Mesenteric fat pad (tissue), 1 donor: ENCODE measurements around the gene RPS15. TPM values are rescaled to one million over a fixed set of nuclear protein-coding genes. Genes with fewer than 3 reads are reported as not detected.
"Not testable (repeated sequence)": the region's sequence is repeated elsewhere in the genome, so short reads cannot be mapped to it uniquely, and the experiment has no call there.

Experiments
- DNase-seq: peaks from one replicate; pipeline ENCODE4 v3.0.0-alpha.2; 2020; ENCODE audit warnings: low spot score
- total RNA-seq: library from RNA; stranded (reverse); fragmentation: NEBNext Ultra II Directional; extraction: Animal tissue kit (Norgen Biotek cat#: 25700); gene quantifications from one replicate; pipeline ENCODE4 v1.2.1, GENCODE V29; 2021
- donor health status: DM: yes; HTN: yes; CAD: no.

The RPS15 gene
- total RNA-seq, 1 donor from 2014 or later = 909 TPM

DNA sequence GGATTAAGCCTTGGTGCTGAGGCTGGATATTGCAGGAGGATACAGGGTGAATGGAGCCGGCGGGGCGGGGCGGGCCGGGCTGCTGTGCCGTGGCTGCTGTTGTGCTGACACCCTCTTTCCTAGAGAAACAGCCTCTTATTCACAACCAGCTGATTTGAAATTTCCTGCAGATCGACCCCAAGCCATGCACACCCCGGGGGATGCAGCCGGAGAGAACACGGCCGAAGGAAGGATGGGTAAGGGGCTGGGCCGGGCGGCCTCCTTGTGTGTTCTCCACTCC is 19.8 kb upstream of the RPS15 start:
- DNase-seq = no peak

DNA sequence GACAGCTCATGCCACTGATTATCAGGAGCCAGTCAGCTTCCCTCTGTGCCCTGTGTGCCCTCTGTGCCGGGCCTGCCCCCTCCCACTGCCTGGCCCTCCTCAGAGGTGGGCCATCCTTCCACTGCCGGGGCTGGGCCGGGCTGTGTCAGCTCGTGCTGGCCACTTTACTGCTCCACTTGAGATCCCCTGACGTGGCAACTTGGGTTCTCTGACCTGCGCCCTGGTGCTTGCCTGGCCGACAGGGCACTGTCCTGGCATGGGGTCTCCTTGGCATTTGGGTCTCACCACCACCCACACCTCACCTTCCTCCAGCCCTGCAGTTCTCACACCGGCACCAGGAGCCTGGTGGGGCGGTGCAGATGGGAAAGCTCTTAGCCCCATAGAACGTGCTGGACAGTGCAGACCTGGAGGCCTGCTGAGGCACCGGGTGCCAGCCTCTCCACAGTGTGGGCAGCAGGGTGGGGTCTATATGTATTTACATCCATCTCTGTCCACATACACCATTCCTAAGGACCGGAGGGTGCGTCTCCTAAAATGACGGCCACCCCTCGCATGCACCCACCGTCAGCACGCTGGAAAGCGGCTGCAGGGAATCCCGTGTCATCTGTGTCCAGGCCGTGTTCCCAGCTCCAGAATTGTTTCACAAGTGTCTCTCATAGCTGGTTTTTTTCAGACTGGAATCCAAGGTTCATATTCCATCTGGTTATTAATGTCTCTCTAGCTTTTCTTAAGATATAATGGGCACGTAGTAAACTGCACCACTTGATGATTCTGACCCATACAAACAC is 19.1 kb upstream of the RPS15 start:
- DNase-seq = no peak

DNA sequence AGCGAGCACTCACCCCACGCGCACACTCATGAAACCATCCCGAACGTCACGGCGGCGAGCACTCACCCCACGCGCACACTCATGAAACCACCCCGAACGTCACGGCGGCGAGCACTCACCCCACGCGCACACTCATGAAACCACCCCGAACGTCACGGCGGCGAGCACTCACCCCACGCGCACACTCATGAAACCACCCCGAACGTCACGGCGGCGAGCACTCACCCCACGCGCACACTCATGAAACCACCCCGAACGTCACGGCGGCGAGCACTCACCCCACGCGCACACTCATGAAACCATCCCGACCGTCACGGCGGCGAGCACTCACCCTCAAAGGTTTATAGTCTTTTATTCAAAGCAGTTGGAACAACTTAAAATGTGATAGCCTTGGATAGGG is 18.1 kb upstream of the RPS15 start:
- not testable (repeated sequence) for DNase-seq

DNA sequence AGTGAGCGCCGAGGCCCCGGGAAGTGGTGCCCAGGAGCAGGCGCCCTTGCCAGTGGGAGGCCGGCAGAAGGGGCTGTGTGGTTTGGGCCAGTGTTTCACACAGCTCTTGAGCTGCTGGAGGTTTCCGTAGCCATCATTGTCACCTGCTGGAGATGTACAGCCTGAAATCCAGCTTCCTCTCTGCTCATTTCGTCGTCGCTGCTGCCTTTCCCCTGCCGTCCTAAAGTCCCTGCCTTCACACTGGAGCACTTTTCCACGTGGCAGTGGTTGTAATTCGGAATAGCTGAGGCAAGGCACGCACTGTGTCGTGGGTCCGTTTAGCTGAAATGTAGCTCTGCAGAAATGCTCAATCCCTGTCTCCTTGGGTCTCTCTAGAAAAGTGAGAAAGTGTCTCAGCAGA is 17.6 kb upstream of the RPS15 start:
- DNase-seq = no peak

DNA sequence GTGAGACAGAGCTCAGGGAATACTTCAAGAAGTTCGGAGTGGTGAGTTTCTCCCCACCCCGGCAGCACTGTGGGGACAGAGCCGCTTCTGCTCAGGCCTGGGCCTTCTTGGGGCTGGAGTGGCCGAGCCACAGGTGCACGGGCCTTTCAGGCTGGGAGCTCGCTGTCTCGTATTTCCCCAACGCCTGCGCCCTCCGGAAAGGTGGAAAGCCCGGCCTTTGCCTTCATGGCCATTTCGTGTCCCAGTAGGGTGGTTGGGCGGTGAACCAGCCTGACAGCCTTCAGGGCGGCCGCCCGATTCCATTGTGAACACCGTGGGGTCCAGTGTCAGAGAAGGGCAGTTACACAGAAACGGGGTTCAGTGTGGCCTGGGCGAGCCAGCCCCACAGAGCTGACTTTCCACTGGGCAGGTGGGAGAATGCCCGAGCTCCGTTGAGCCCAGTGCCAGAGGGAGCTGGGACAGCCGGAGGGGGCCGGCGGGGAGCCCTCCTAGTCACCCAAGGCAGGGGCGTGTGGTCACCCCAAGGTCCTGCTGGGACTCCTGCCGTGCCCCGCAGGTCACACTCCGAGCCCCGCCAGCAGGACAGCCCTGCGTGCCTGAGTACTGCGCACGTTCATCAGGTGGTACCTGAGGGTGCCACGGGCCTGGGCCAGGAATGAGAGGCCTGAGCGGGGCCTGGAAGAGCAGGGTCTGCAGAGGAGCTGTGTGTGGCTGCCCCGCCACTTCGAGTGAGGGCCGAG is 16.8 kb upstream of the RPS15 start:
- no peak for DNase-seq

GRCh38 chr19:1421958-1422305 is 16.3 kb upstream of the RPS15 start:
- DNase-seq = no peak

- no peak for DNase-seq
Measured at GRCh38 chr19:1422360-1422759, 15.8 kb upstream of the RPS15 start.

DNA sequence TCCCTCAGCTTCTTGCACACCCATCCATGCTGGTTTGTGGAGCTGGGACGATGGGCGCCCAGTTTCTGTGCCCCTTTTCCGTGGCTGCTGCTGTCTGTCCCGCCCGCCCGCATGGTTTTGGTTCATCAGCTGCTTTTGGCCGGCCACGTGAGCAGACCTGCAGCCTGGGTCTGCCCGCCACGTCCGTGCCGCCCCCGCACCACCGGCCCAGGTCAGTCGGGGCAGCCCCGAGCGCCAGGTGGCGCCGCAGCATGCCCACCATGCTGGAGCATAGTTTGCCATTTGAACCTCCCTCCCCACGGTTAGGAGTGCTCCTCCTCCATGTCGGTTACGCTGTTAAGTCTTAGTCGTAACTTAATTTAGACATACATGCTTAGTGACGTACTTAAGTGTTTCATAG is 15.3 kb upstream of the RPS15 start:
- DNase-seq = no peak

DNA sequence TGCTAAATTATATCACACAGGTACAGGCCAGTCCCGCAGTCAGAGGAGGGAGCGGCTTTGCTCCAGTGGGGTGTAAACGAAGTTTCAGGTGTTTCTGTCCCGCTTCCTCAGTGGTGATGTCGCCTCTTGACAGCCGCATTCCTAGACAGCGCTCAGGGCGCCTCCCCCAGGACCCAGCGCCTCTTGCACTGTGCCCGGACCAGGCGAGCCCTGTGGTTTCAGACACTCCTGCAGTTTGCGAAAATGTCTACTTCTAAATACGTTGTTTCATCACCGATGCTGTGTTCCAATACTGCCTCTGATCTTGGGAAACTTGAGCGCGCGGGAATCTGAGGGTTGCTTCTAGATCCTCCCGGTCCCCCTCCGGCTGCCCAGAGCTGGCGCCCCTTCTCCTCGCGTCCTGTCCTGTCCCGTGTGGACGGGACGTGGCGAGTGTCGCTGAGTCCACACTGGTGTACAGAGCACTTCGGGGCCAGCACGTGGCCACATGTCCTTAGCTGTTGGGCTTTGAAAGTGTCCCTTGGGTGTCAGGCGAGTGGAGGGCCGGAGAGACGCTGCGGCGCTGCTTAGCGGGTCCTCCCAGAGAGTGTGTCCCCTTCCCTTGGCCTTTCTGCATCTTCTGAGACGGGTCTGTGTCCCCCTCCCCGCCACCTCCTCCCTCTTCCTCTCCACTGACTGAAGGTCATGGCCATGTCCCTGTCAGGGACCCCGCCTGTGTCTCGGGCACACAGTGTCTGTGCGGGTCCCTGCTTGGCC is 14.6 kb upstream of the RPS15 start:
- no peak for DNase-seq

GRCh38 chr19:1424192-1424955 is 13.8 kb upstream of the RPS15 start:
- DNase-seq = no peak

DNA sequence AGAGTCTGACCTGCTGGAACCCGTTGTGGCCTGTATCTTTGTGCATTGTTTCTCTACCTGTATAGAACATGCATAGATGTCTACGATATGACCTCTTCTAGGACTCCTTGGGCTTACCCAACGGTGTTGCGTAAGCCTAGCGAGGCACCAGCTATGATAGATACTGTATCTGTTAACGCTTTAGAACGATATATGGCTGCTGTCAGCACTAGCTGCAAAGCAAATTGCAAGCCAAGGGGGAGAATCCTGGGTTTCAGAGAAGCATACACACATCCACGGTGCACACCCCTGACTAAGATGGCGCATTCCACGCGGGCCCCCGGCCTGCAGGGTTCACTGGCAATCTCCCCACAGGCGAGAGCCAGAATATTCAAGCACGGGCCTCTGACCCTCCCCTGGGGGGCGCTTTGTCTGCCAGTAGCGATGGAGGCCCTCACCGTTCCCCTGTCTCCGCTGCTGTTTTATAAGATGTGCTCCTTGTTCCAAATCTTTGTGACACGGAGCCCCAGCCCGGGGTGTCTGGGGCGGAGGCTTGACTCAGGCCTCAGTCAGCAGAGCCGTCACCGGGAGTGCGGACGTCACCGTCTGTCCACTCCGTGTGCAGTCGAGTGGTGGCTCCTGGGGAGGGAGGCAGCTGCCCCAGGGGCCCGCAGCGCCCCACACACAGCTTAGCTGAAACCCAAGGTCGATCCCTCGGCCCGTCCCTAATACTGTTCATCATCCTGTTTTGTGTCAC is 12.9 kb upstream of the RPS15 start:
- DNase-seq = no peak

DNA sequence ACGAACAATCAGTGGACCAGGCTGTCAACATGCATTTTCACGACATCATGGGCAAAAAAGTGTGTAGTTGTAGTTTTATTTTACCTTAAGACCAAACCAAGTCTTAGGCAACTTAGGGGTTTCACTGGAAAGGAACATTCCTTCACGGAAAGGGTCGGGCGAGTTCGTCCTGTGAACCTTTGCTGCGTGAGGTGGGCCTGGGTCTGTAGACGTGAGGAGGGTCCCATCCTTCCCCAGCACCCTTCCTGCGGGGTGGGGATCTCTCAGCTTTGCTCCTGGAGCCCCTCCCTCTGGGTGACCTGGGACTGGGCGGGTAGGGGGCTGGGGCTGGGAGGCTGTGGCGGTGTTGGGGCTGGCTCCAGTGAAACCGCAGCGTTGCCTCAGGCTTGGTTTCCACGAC is 12.3 kb upstream of the RPS15 start:
- no peak for DNase-seq

GRCh38 chr19:1426736-1427135 is 11.5 kb upstream of the RPS15 start:
- DNase-seq = no peak

- DNase-seq = no peak
Measured at GRCh38 chr19:1427221-1427920, 10.8 kb upstream of the RPS15 start.

DNA sequence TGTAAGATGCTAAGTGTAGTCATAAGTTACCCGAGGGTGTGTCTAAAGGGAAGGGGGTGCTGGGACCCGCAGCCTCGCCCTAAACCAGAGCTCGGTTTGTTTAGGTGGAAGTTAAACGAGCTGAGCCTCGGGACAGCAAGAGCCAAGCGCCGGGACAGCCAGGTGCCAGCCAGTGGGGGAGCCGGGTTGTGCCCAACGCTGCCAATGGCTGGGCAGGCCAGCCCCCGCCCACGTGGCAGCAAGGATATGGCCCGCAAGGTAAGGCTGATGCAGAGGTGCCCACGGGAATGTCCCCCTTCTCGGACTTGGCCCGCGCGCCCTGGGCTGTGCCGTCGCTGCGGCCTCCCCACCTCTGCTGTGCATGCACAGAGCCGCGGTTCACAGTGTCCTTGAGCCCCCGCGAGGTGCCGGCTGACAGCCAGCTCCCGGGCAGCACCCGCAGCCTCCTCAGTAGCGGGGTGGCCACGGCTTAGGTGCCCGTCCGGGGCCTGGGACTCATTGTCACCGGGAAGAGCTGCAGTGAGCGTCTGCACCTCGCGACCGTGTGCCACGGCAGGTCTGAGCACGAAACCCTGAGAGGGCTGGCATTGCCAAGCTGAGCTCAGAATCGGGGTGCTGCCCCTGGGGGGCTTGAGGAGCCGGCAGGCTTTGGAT is 9.3 kb upstream of the RPS15 start:
- DNase-seq = no peak

- no peak for DNase-seq
Measured at GRCh38 chr19:1429750-1430149, 8.4 kb upstream of the RPS15 start.

- no peak for DNase-seq
Measured at GRCh38 chr19:1430246-1430645, 8.0 kb upstream of the RPS15 start.

GRCh38 chr19:1431759-1432506 is 6.3 kb upstream of the RPS15 start:
- DNase-seq = no peak

DNA sequence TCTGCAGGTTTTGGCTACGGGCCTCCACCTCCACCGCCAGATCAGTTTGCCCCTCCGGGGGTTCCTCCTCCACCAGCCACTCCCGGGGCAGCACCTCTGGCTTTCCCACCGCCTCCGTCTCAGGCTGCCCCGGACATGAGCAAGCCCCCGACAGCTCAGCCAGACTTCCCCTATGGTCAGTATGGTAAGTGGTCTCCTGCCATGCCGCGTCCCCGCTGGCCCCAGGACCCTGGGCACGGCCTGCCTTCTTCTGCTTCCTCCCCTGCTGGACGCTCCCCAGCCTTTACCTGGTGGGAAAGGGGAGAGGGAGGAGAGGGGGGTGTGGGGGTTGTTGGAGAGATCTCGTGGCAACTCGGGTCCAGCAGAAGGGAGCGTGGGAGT is 5.7 kb upstream of the RPS15 start:
- no peak for DNase-seq
